HepG2 (cell line): Measurements from ENCODE around the gene ACOT9. TPM values are rescaled to one million over a fixed set of nuclear protein-coding genes. Genes with fewer than 3 reads are reported as not detected.
A peak's percentile ranks its signal among the peaks of the same experiment; 100 is the strongest.

Experiments
- ATAC-seq: fragments of 200-7000 bp; cut with Tn5 transposase; 3 replicates; pipeline ENCODE4 v1.9.1; 2020; ENCODE audit warnings: mild to moderate bottlenecking, moderate library complexity
- BruUV-seq: library from RNA; stranded (reverse); fragments of 400-500 nt; replicated peaks from 2 replicates; lab custom pipeline; 2021; lab: Mats Ljungman, UMichigan
- CTCF ChIA-PET: fragments of 300-600 bp; formaldehyde crosslinking; extraction: SDS; loops from one replicate; lab custom pipeline; 2021; ENCODE audit warnings: low total read pairs, inconsistent platforms, low intra/inter-chr PET ratio; lab: Yijun Ruan, JAX
- POLR2A ChIA-PET: fragments of 350-600 bp; sonication (Branson Sonifier 250); formaldehyde crosslinking; loops from one replicate; lab custom pipeline; 2020; ENCODE audit warnings: antibody characterized with exemption, inconsistent platforms; lab: Yijun Ruan, JAX
- DNase-seq: peaks from one replicate; pipeline ENCODE4 v3.0.0-alpha.2; 2015; ENCODE audit warnings: low spot score
- FAIRE-seq: peaks from 3 replicates; lab custom pipeline; 2011; peaks lifted over from hg19 to GRCh38; lab: Jason Lieb, UNC
- H2AFZ ChIP-seq: one replicate; pipeline ENCODE4 v1.6.1; 2011; ENCODE audit warnings: low read length, inconsistent platforms
- H3K27ac ChIP-seq: fragments of 300-600 bp; 3 replicates; pipeline ENCODE4 v1.8.0; 2011; ENCODE audit warnings: mixed run types, mild to moderate bottlenecking, mixed read lengths, low read length, inconsistent platforms; ENCODE audit not compliant: insufficient read depth; ENCODE audit errors: extremely low read length
- H3K27me3 ChIP-seq, 2 experiments: fragments of 200-600 bp in 1 of 2; 2 replicates in 1 of 2; 3 replicates in 1 of 2; pipeline versions ENCODE4 v1.6.0 to v1.8.0; 2011; ENCODE audit warnings: low read length in 2 of 2, mild to moderate bottlenecking in 2 of 2, moderate library complexity in 2 of 2, inconsistent platforms in 1 of 2; ENCODE audit not compliant: insufficient read depth in 2 of 2, control insufficient read depth in 1 of 2
- H3K36me3 ChIP-seq, 2 experiments: fragments of 200-600 bp in 1 of 2; replicated peaks in 1 of 2; 2 replicates in 1 of 2; 3 replicates in 1 of 2; pipeline versions ENCODE4 v1.5.1 to v1.8.0; 2011; ENCODE audit warnings: low read length in 2 of 2, inconsistent platforms in 1 of 2; ENCODE audit not compliant: insufficient read depth in 2 of 2, control insufficient read depth in 1 of 2
- H3K4me1 ChIP-seq: 2 replicates; pipeline ENCODE4 v1.5.1; 2012; ENCODE audit warnings: low read length, inconsistent platforms; ENCODE audit not compliant: insufficient read depth
- H3K4me2 ChIP-seq: 2 replicates; pipeline ENCODE4 v1.6.0; 2011; ENCODE audit warnings: low read depth, low read length, inconsistent platforms
- H3K4me3 ChIP-seq, 3 experiments: fragments of 200-600 bp in 1 of 3; sonication (generic), shearing (Covaris generic) in 1 of 3; replicated peaks in 1 of 3; 2 replicates each; pipeline ENCODE4 v1.5.1; 2011 to 2016; ENCODE audit warnings: low read length in 3 of 3, inconsistent platforms in 2 of 3, low read depth in 2 of 3, mild to moderate bottlenecking in 2 of 3, control low read depth in 1 of 3, mixed read lengths in 1 of 3; ENCODE audit not compliant: insufficient read depth in 1 of 3
- H3K79me2 ChIP-seq: one replicate; pipeline ENCODE4 v1.6.1; 2011; ENCODE audit warnings: low read length, inconsistent platforms; ENCODE audit not compliant: insufficient read depth
- H3K9ac ChIP-seq: 2 replicates; pipeline ENCODE4 v1.6.0; 2011; ENCODE audit warnings: mild to moderate bottlenecking, low read depth, low read length, inconsistent platforms; ENCODE audit not compliant: insufficient read depth
- H3K9me3 ChIP-seq: 2 replicates; pipeline ENCODE4 v1.5.1; 2012; ENCODE audit warnings: mild to moderate bottlenecking, low read length
- H4K20me1 ChIP-seq: 2 replicates; pipeline ENCODE4 v1.6.0; 2011; ENCODE audit warnings: inconsistent platforms, mild to moderate bottlenecking, low read length, moderate library complexity; ENCODE audit not compliant: insufficient read depth
- ATF5 ChIP-seq: sonication (generic); formaldehyde crosslinking; IDR thresholded peaks from 2 replicates; pipeline ENCODE4 v1.4.0; 2020; ENCODE audit warnings: mild to moderate bottlenecking, low read depth, missing genetic modification reagents
- CBX1 ChIP-seq: IDR thresholded peaks from one replicate; pipeline ENCODE4 v1.6.1; 2016; ENCODE audit warnings: antibody characterized with exemption, low read depth
- CTCF ChIP-seq: sonication (generic); formaldehyde crosslinking; IDR thresholded peaks from 2 replicates; pipeline ENCODE4 v1.5.0; 2020; ENCODE audit warnings: mild to moderate bottlenecking, missing genetic modification reagents, moderate library complexity
- ELF1 ChIP-seq: sonication (generic); formaldehyde crosslinking; IDR thresholded peaks from 2 replicates; pipeline ENCODE4 v1.4.0; 2020; ENCODE audit warnings: missing genetic modification reagents
- GMEB1 ChIP-seq: sonication (generic); formaldehyde crosslinking; IDR thresholded peaks from 2 replicates; pipeline ENCODE4 v1.5.1; 2020; ENCODE audit warnings: missing genetic modification reagents, mild to moderate bottlenecking, borderline replicate concordance
- NFKBIZ ChIP-seq: IDR thresholded peaks from 2 replicates; pipeline ENCODE4 v1.6.1; 2018; ENCODE audit warnings: missing genetic modification reagents, missing compliant biosample characterization
- NRL ChIP-seq: sonication (generic); formaldehyde crosslinking; IDR thresholded peaks from 2 replicates; pipeline ENCODE4 v1.5.0; 2020; ENCODE audit warnings: missing genetic modification reagents, mild to moderate bottlenecking, moderate library complexity, borderline replicate concordance
- TIGD3 ChIP-seq: sonication (generic); formaldehyde crosslinking; IDR thresholded peaks from 2 replicates; pipeline ENCODE4 v1.5.1; 2020; ENCODE audit warnings: mild to moderate bottlenecking, missing genetic modification reagents, borderline replicate concordance
- ZBTB44 ChIP-seq: sonication (generic); formaldehyde crosslinking; IDR thresholded peaks from 2 replicates; pipeline ENCODE4 v1.4.0; 2020; ENCODE audit warnings: missing genetic modification reagents
- ZKSCAN1 ChIP-seq: fragments of 150-350 bp; IDR thresholded peaks from 2 replicates; pipeline ENCODE4 v1.6.1; 2014; ENCODE audit warnings: low read length
- ZNF543 ChIP-seq: sonication (generic); formaldehyde crosslinking; IDR thresholded peaks from 2 replicates; pipeline ENCODE4 v1.4.0; 2020; ENCODE audit warnings: mild to moderate bottlenecking, missing genetic modification reagents
- ZNF710 ChIP-seq: sonication (generic); formaldehyde crosslinking; IDR thresholded peaks from 2 replicates; pipeline ENCODE4 v1.5.0; 2020; ENCODE audit warnings: mild to moderate bottlenecking, missing genetic modification reagents, borderline replicate concordance
- WGBS: methylation state at CpG from one replicate; pipeline ENCODE4 v1.1.6; 2017; ENCODE audit warnings: low lambda C conversion rate; 5-methylcytosine and 5-hydroxymethylcytosine counted together
- in situ Hi-C: cut with HindIII; loops from 2 replicates; pipeline ENCODE4 v1.10.0; 2017; ENCODE audit warnings: low pct_unique_long_range_greater_than_20kb; ENCODE audit not compliant: extremely low pct_ligation_motif_present
- intact Hi-C: fragments of 100-400 bp; cut with micrococcal nuclease; formaldehyde crosslinking; loops from one replicate; pipeline ENCODE4 v1.10.0; 2022; ENCODE audit not compliant: unreplicated experiment
- polyA plus RNA-seq, 8 experiments: library from polyadenylated mRNA; depleted of rRNA in 3 of 8; stranded (reverse) in 7 of 8; unstranded in 1 of 8; fragments of >200 nt; fragmentation: Illumina TruSeq in 4 of 8; extraction: Trizol in 4 of 8; gene quantifications; 2 replicates each; pipeline versions ENCODE4 v1.2.1 to v1.2.3, GENCODE V29; 2011 to 2016; ENCODE audit warnings: low read depth in 4 of 8, missing spikeins in 1 of 8, mixed read lengths in 1 of 8; ENCODE audit not compliant: insufficient read depth in 1 of 8
- total RNA-seq, 5 experiments: library from RNA; depleted of rRNA; stranded (reverse); fragments of >200 nt; fragmentation: Illumina TruSeq; extraction: Trizol; gene quantifications; 2 replicates each; pipeline ENCODE4 v1.2.3, GENCODE V29; 2016; ENCODE audit warnings: low read depth in 1 of 5

ACOT9 gene
- total and polyA plus RNA-seq, 2 of the 13 experiments (the other 11 are each of a cell fraction or from before 2014, with no cell fraction given), result 33.3 to 36.9 TPM

- H3K79me2 ChIP-seq, result peaks cover 24% of the 10 kb centered on the region
- no TSS peak for BruUV-seq
- in situ Hi-C loops (no loop called here), intact Hi-C loops (no loop called here)
- peak; percentile 75 for DNase-seq
- H3K4me3 ChIP-seq, result peak within 1 kb of the TSS; percentile 66 to 81 (median 78)
- no peaks in the 10 kb centered on the region for H4K20me1 ChIP-seq
- ChIA-PET CTCF (no interaction called here), POLR2A (interaction anchor here (1.0 to 1.1 kb wide), 2 partner anchors 13 to 76 kb away, joined by 3 to 4 read pairs; partner anchors contain the start of gene ACOT9)
- H3K36me3 ChIP-seq, result peaks cover 0 to 3% of the 10 kb centered on the region in 2 experiments; a peak in 1 of 5 replicates
- peak; percentile 94 for ATAC-seq
- no peak within 1 kb of the TSS for H2AFZ ChIP-seq
- no peaks in the 10 kb centered on the region for H3K9me3 ChIP-seq
- peak within 1 kb of the TSS; percentile 76 for H3K4me2 ChIP-seq
- peak; percentile 49 for FAIRE-seq
- H3K4me1 ChIP-seq, result peaks cover 5% of the 10 kb centered on the region; the same call in 1 of the 2 replicates
- H3K27me3 ChIP-seq, result no peaks in the 10 kb centered on the region
- 0% methylated on average over 5 of the region's 73 CpGs for WGBS
- peak within 1 kb of the TSS; percentile 82 for H3K27ac ChIP-seq
- peak within 1 kb of the TSS; percentile 83 for H3K9ac ChIP-seq
- TF ChIP-seq NRL (peak; percentile 57; the same call in 1 of the 2 replicates), ZKSCAN1 (no peak), CBX1 (peak; percentile 57), CTCF (peak; percentile 27; the same call in 1 of the 2 replicates), ZNF710 (CRISPR knock-in tag) (no peak), ZBTB44 (CRISPR knock-in tag) (no peak), TIGD3 (CRISPR knock-in tag) (no peak), ATF5 (CRISPR knock-in tag) (no peak), NFKBIZ (CRISPR knock-in tag) (0 out of 2 replicates have a peak, but pooled peaks have one; percentile 39), ELF1 (no peak), ZNF543 (CRISPR knock-in tag) (0 out of 2 replicates have a peak, but pooled peaks have one; percentile 51), GMEB1 (peak; percentile 46)
Observed at GRCh38 chrX:23667239-23668177, 75.6 kb downstream of the ACOT9 start, which contains the start of gene PRDX4. PRDX4 (plus strand) TSS chrX:23667493; CDS start chrX:23667571, 78 bp downstream.
